Small intestine (tissue), 7 donors: ENCODE results near the gene CALML5. TPM values are rescaled to one million over a fixed set of nuclear protein-coding genes. Genes with fewer than 3 reads are reported as not detected.

Experiments
- DNase-seq, 2 donors: peaks; one replicate each; pipeline versions ENCODE4 v3.0.0 to v3.0.0-alpha.2; 2013
- FAIRE-seq: peaks from 2 replicates; lab custom pipeline; 2012; peaks lifted over from hg19 to GRCh38; lab: Jason Lieb, UNC
- H3K27ac ChIP-seq, 3 donors: one replicate each; pipeline ENCODE4 v1.5.1; 2013; ENCODE audit warnings: low read length in 2 of 3, mild to moderate bottlenecking in 2 of 3, control low read depth in 1 of 3, inconsistent platforms in 1 of 3, low read depth in 1 of 3, moderate library complexity in 1 of 3
- H3K27me3 ChIP-seq, 3 donors: one replicate each; pipeline ENCODE4 v1.6.1; 2013; ENCODE audit warnings: low read length in 3 of 3, inconsistent platforms in 1 of 3; ENCODE audit not compliant: control insufficient read depth in 3 of 3, insufficient read depth in 3 of 3
- H3K36me3 ChIP-seq, 3 donors: one replicate each; pipeline ENCODE4 v1.6.1; 2013; ENCODE audit warnings: low read length in 3 of 3, inconsistent platforms in 1 of 3, low read depth in 1 of 3, mild to moderate bottlenecking in 1 of 3, moderate library complexity in 1 of 3; ENCODE audit not compliant: control insufficient read depth in 3 of 3, insufficient read depth in 2 of 3
- H3K4me1 ChIP-seq, 3 donors: one replicate each; pipeline ENCODE4 v1.6.1; 2013; ENCODE audit warnings: low read length in 2 of 3, inconsistent platforms in 1 of 3, low read depth in 1 of 3, mild to moderate bottlenecking in 1 of 3, moderate library complexity in 1 of 3; ENCODE audit not compliant: control insufficient read depth in 3 of 3, insufficient read depth in 2 of 3
- H3K4me3 ChIP-seq, 3 donors: one replicate each; pipeline ENCODE4 v1.5.1; 2013; ENCODE audit warnings: low read length in 3 of 3, control low read depth in 1 of 3, inconsistent platforms in 1 of 3, low read depth in 1 of 3, mild to moderate bottlenecking in 1 of 3, moderate library complexity in 1 of 3
- H3K9me3 ChIP-seq, 2 donors: one replicate each; pipeline ENCODE4 v1.6.1; 2013; ENCODE audit warnings: low read depth in 1 of 2, low read length in 1 of 2; ENCODE audit not compliant: control insufficient read depth in 2 of 2, insufficient read depth in 1 of 2
- WGBS, 3 donors: extraction: QIAGEN DNeasy Blood & Tissue Kit; methylation state at CpG; one replicate each; pipeline ENCODE4 v1.1.7; 2013; 5-methylcytosine and 5-hydroxymethylcytosine counted together
- polyA plus RNA-seq, 4 donors: library from polyadenylated mRNA; stranded (reverse) in 3 of 4; unstranded in 1 of 4; fragments of 200-250 nt in 3 of 4; fragments of 120-200 nt in 1 of 4; gene quantifications; one replicate each; pipeline versions ENCODE4 v1.2.1 to v1.2.3, GENCODE V29; 2013
- donor health status: healthy with polysubstance abuse.
- donor health status: control.
- donor health status: control.
- donor health status: Bipolar disorder and iron deficiency.
- donor health status: healthy.

The CALML5 gene
- polyA plus RNA-seq, 4 donors: not detected

DNA sequence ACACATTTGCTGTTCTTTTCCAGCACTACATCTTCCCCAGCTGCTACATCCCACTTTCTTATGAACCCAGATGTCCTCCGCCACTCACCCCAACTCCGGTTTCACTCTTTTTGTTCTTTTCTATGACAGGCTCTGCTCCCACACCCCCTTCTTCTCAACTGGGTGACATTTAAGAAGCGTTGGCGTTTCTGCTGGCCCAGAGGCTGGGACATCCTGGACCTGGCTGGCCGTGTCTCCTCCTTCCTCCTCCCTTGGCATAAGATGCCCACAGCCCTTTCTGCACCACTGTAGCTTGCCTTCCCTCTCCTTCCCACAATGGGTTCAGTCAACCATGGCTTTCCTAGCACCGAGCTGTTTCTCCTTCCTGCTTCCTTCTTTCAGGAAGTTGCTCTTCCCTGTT is 9.4 kb upstream of the CALML5 start:
- Histone ChIP-seq H3K4me3 (no peak overlapping the region), H3K36me3 (no peaks in the 10 kb centered on the region), H3K4me1 (peaks cover 0 to 9% (median 5%) of the 10 kb centered on the region in 3 donors), H3K27me3 (no peaks in the 10 kb centered on the region), H3K9me3 (no peaks in the 10 kb centered on the region), H3K27ac (no peak overlapping the region)
- 83 to 92% (median 92%) methylated on average over 6 of the region's 6 CpGs for WGBS, 3 donors
- no peak for FAIRE-seq
- DNase-seq: no peak

- DNase-seq: no peak
- H3K27ac ChIP-seq: no peak overlapping the region
- WGBS, 3 donors: 92 to 98% (median 96%) methylated on average over 18 of the region's 18 CpGs
- no peak overlapping the region for H3K4me3 ChIP-seq
- H3K36me3 ChIP-seq: no peaks in the 10 kb centered on the region
- H3K27me3 ChIP-seq: no peaks in the 10 kb centered on the region
- H3K4me1 ChIP-seq: peaks cover 0 to 15% (median 6%) of the 10 kb centered on the region in 3 donors
- no peaks in the 10 kb centered on the region for H3K9me3 ChIP-seq
- FAIRE-seq: no peak
Measured at GRCh38 chr10:5508161-5508604, 8.8 kb upstream of the CALML5 start.

DNA sequence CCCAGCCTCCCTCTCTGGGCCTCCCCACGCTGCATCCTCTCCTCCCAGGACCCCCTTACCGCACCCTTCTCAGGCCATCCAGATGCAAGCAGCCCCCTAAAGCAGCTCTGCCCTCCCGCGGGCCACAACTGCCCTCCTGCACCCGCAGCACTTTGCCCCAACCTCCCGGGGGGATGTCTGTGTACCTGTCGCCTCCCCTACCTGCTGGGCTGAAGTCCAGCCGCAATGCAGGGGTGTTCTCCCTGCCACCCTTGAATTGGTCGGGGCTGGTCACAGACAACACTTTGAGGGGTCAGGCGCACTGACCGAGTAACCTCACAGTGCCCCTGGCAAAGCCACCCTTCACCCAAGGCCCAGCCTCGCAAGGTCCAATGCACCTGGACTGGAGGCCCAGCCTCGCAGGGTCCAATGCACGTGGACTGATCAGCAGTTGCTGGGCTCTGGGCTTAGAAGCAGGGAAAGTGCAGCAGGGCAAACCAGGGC is 8.3 kb upstream of the CALML5 start:
- Histone ChIP-seq H3K27ac (no peak overlapping the region), H3K4me1 (peaks cover 0 to 20% (median 6%) of the 10 kb centered on the region in 3 donors), H3K27me3 (no peaks in the 10 kb centered on the region), H3K36me3 (no peaks in the 10 kb centered on the region), H3K4me3 (no peak overlapping the region), H3K9me3 (no peaks in the 10 kb centered on the region)
- no peak for DNase-seq
- no peak for FAIRE-seq
- WGBS, 3 donors: 76 to 88% (median 86%) methylated on average over 14 of the region's 14 CpGs

- Histone ChIP-seq H3K4me3 (no peak overlapping the region), H3K36me3 (no peaks in the 10 kb centered on the region), H3K9me3 (no peaks in the 10 kb centered on the region), H3K27ac (no peak overlapping the region), H3K27me3 (no peaks in the 10 kb centered on the region), H3K4me1 (peaks cover 0 to 25% (median 6%) of the 10 kb centered on the region in 3 donors)
- DNase-seq (no peak), FAIRE-seq (no peak)
- WGBS, 3 donors: 84 to 89% (median 85%) methylated on average over 19 of the region's 19 CpGs
Measured at GRCh38 chr10:5506751-5507648, 7.6 kb upstream of the CALML5 start.

- no peak for DNase-seq
- Histone ChIP-seq H3K36me3 (no peaks in the 10 kb centered on the region), H3K4me3 (no peak overlapping the region), H3K27me3 (no peaks in the 10 kb centered on the region), H3K27ac (no peak overlapping the region), H3K9me3 (no peaks in the 10 kb centered on the region), H3K4me1 (peaks cover 0 to 25% (median 6%) of the 10 kb centered on the region in 3 donors)
- WGBS, 3 donors: 57 to 61% (median 59%) methylated on average over 2 of the region's 2 CpGs
- FAIRE-seq: no peak
Measured at GRCh38 chr10:5506246-5506645, 6.9 kb upstream of the CALML5 start.

DNA sequence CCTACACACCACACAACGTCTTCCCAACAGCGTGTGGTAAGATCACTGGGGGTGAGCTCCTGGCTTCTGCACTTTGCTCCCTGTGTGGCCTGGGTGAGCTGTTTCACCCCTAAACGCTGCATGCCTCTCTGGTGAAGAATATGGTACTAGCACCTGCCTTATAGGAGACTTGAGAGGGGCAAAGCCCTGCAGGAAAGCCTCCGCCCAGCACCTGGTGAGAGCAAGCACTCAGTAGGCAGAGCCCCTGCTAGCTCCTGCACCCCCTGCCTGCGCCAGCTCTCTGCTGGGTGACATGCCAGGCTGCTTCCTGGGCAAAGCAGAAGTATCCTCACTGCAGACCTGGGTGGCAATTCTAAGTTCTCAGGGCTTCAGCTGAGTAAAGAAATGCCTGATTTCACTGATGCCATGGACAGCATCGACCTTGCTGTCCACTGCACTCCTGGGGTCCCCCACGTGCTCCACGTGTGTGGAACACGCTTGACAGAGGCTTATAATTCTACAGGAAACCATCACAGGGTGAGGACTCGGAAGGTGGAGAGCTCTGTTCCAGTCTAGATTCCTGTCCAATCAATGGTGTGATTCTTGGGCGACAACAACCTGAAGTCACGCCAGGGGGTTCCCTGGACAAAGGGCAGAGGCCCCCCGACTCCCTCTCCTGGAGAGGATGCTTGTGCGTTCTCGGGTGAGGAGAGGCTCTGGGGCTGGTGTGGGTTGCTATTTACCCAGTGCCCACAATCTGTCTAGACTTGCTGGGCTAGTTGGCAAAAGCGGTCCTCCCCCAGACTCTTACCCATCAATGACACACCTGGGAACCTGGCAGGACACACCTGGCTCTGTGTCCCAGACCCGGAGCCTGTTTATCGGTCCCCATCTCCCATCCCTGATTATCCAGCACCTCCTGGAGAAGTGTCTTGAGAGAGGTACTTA is 5.0 kb upstream of the CALML5 start:
- Histone ChIP-seq H3K9me3 (no peaks in the 10 kb centered on the region), H3K4me1 (peaks cover 0 to 31% (median 6%) of the 10 kb centered on the region in 3 donors), H3K36me3 (no peaks in the 10 kb centered on the region), H3K27ac (peak overlapping the region in 2 of 3 donors; percentile 44 to 48), H3K27me3 (no peaks in the 10 kb centered on the region), H3K4me3 (no peak overlapping the region)
- WGBS, 3 donors: 43 to 72% (median 58%) methylated on average over 18 of the region's 18 CpGs
- FAIRE-seq: no peak
- DNase-seq: peak in 1 of 2 donors; percentile 69

DNA sequence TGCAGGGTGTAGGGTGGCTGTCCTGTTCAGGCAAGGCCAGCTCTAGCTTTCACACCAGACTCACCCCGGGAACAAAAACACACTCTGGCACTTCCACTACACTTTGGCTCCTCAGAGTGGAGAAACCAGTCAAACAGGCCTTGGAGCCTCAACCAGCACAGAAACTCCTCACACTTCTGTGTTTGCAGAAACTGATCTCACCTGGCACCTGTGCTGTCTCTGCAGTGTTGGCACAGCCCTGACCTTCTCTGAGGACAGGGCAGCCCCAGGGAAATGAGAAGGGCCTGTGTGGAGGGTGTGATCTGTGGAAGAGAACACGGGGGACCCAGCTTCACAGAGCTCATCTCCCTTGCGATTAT is 4.1 kb upstream of the CALML5 start:
- H3K27ac ChIP-seq: peak overlapping the region in 2 of 3 donors; percentile 44 to 48
- no peak for FAIRE-seq
- WGBS, 3 donors: 17 to 63% (median 40%) methylated on average over 3 of the region's 3 CpGs
- no peaks in the 10 kb centered on the region for H3K9me3 ChIP-seq
- H3K4me1 ChIP-seq: peaks cover 0 to 31% (median 6%) of the 10 kb centered on the region in 3 donors
- no peak overlapping the region for H3K4me3 ChIP-seq
- peak; percentile 82 to 88 for DNase-seq
- H3K36me3 ChIP-seq: no peaks in the 10 kb centered on the region
- H3K27me3 ChIP-seq: no peaks in the 10 kb centered on the region
